GM20431 (cell line): ENCODE results near the gene GSDMA.
"Not testable (repeated sequence)": the region's sequence is repeated elsewhere in the genome, so short reads cannot be mapped to it uniquely, and the experiment has no call there.

Source experiments
- in situ Hi-C: fragments of 300-500 bp; cut with MseI, MboI; formaldehyde crosslinking; loops from one replicate; pipeline ENCODE4 v1.15.0; 2020; ENCODE audit warnings: low sequenced_read_pairs; ENCODE audit not compliant: unreplicated experiment

Gene GSDMA

DNA sequence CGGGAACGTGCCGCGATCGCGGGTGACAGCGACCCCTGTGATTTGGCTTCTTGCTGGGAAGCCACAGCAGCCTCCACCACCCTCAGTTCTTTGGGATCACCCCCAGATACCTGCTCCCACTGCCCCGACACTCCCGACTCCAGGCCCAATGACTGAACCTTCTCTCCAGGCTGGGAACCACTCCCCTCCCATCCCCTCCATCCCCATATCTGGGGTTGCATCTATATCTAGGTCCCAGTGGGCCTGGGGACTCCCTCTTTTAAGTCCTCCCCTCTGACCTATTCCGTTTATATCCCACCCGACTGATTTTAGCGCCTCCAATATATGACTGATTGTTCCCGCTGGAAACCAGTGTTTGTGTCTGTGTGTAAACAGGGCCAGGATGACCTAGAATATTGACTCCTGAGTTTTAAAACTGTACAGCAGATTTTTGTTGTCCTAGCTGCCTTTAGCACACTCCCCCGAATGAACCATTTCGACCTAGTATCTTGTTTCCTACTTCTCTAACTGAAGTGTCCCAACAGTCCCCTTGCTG, 18.5 kb downstream of the GSDMA start:
- in situ Hi-C loops: no loop called here

DNA sequence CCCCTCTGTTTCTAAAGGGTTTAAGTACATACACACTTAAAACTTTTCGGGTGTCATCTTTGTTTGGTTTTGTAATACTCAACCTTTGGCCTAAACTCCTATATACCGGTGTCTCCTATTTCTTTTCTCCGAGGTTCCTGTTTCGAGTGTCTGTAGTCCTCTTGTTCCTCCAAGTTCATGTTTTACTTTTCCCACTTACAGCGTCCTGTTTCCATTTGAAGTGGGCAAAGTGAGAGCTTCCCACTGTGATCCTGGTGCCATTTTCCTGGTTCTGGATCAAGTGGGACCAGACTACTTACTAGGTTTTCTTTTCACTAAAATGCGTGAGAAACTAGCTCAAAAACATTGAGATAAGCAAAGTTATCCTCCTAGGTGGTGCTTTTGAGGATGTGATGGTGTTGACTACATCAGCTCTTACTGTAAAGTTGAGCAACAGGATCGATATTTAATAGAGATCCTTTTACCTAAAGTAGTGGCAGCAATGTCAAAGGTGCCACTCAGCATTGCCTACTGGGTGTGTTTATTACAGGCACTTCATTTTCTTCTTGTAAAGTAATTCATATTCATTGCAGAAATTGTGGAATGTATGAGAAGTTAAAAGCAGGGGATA, 19.1 kb downstream of the GSDMA start:
- in situ Hi-C loops: no loop called here

DNA sequence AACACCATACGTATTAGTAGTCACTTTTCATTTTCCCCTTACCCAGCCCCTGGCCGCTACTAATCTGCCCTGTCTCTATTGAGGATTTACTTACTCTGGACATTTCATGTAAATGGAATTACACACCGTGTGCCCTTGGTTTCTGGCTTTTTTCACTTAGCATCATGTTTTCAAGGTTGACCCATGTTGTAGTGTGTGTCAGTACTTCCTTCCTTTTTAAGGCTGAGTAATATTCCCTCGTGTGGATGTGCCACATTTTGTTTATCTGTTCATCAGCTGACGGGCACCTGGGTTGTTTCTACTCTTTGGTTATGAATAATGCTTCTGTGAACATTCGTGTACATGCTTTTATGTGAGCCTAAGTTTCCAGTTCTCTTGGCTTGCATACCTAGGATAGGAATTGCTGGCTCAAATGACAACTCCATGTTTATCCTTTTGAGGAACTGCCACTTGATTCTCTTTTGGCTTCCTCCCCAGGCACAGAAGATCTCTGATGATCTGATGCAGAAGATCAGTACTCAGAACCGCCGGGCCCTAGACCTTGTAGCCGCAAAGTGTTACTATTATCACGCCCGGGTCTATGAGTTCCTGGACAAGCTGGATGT, 25.5 kb downstream of the GSDMA start:
- in situ Hi-C loops: no loop called here

DNA sequence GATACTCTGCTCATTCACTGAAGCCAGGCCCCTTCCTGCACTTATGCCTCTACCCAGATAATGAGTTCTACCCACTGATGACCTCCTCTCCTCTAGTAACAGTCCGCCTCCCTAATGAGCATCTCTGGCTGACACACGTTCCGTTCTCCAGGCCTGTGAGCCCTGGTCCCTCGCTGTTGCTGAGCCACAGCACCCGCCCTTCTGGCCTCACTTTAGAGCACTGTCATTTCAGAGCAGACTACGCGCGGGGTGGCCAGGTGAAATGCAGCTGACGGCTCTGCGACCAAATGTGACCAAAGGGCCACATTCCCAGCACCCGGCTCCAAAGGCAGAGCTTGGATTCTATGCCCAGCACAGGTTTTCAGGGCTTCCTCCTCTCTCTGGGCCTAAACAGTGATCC, 31.6 kb downstream of the GSDMA start:
- in situ Hi-C loops: no loop called here

DNA sequence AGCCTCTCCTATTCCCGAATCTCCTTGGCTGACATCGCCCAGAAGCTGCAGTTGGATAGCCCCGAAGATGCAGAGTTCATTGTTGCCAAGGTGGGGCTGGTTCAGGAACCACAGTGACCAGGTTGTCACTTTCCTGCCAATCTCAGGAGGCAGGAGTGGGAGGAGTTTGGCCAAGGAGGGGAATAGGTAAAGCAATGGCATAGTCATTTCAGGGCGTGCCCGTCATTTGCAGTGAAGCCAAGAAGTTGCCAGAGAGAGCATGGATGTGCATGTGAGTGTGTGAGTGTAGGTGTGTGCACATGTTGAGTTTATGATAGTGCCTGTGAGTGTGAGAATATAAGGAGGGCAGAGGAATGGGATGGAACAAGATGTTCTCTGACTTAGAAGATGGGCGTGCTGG, 32.6 kb downstream of the GSDMA start:
- in situ Hi-C loops: no loop called here

DNA sequence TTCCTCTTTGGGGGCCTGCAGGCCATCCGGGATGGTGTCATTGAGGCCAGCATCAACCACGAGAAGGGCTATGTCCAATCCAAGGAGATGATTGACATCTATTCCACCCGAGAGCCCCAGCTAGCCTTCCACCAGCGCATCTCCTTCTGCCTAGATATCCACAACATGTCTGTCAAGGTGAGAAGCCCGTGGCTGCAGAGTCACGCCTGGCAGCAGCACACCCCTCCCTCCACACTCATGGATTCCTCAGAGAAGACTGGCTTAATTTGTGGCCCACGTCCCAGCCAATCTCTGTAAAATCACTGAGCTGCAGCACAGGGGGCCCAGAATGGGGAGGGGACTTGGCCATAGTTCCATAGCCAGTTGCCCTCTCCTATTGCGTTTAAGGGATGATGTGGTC, 33.4 kb downstream of the GSDMA start:
- in situ Hi-C loops: no loop called here

DNA sequence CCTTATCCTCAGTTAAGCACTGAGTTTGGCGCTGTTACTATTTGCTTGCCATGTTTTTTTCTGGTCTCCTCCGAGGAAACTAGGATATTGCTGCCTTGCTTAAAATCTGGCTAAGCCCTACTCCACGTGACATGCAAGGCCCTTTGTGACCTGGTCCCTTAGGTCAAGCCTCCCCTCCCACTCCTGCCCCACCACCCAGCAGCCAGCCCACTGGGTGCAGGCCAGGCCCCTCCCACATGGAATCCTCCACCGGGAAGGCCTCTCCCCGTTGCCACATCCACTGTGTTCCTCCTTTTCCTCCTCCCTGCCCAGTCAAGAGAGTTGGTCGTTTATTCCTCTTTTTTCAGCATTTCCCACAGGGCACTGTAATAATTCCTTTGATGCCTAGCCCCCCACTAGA, 34.0 kb downstream of the GSDMA start:
- in situ Hi-C loops: no loop called here

DNA sequence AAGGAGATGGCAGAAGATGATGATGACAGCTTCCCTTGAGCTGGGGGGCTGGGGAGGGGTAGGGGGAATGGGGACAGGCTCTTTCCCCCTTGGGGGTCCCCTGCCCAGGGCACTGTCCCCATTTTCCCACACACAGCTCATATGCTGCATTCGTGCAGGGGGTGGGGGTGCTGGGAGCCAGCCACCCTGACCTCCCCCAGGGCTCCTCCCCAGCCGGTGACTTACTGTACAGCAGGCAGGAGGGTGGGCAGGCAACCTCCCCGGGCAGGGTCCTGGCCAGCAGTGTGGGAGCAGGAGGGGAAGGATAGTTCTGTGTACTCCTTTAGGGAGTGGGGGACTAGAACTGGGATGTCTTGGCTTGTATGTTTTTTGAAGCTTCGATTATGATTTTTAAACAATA, 34.7 kb downstream of the GSDMA start:
- in situ Hi-C loops: no loop called here

DNA sequence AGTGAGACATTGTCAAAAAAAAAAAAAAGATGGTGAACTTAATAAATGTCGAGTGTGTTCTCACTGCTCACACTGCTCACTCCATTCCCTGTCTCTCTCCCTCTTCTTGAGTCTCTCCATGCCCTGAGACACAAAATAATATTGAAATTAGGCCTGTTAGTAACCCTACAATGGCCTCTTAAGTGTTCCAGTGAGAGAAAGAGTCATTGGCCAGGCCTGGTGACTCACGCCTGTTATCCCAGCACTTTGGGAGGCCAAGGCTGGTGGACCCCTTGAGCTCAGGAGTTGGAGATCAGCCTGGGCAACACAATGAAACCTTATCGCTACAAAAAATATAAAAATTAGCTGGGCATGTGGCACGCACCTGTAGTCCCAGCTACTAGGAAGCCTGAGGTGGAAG, 36.3 kb downstream of the GSDMA start:
- in situ Hi-C loops: no loop called here

DNA sequence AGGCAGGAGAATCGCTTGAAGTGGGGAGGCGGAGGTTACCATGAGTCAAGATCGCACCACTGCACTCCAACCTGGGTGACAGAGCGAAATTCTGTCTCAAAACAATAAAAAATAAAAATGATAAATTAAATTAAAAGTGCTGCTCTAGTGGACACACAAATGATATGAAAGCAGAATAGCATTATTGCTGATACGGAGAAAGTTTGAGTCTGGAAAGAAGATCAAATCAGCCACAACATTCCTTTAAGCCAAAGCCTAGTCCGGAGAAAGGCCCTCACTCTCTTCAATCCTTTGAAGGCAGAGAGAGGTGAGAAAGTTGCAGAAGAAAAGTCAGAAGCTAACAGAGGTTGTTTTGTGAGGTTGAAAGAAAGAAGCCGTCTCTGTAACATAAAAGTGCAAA, 37.4 kb downstream of the GSDMA start:
- in situ Hi-C loops: no loop called here

DNA sequence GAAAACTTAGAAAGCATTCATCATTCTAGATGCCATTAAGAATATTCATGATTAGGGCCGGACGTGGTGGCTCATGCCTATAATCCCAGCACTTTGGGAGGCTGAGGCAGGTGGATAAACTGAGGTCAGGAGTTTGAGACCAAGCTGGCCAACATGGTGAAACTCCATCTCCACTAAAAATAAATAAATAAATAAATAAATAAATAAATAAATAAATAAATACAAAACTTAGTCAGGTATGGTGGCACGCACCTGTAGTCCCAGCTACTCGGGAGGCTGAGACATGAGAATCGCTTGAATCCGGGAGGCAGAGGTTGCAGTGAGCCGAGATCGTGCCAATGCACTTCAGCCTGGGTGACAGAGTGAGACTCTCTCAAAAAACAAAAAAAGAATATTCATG, 38.5 kb downstream of the GSDMA start:
- in situ Hi-C loops: not testable (repeated sequence)

DNA sequence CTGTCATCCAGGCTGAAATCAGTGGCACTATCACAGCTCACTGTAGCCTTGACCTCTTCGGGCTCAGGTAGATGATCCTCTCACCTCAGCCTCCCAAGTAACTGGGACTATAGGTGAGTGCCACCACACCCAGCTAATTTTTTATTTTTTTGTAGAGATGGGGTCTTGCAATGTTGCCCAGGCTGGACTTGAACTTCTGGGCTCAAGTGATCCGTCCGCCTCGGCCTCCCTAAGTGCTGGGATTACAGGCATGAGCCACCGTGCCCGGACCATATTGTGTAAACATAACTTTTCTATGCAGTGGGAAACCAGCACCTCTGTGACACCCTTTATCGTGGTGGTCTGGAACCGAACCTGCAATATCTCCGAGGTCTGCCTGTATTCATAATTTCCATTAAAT, 41.3 kb downstream of the GSDMA start:
- in situ Hi-C loops: no loop called here

DNA sequence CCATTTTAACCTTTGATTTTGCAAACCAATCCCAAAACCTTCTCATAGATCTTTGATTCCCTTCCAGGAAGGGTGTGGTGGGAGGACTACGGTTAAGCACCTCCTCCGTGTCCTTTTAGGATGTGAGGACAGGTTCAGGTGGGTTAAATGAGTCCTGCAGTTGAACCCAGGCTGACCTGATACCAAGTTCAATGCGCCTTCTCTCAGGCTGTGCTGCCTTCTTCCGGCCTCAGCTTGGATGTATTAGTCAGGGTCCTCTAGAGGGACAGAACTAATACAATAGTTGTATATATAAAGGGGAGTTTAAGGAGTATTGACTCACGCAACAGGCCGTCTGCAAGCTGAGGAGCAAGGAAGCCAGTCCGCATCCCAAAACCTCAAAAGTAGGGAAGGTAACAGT, 41.9 kb downstream of the GSDMA start:
- in situ Hi-C loops: no loop called here

DNA sequence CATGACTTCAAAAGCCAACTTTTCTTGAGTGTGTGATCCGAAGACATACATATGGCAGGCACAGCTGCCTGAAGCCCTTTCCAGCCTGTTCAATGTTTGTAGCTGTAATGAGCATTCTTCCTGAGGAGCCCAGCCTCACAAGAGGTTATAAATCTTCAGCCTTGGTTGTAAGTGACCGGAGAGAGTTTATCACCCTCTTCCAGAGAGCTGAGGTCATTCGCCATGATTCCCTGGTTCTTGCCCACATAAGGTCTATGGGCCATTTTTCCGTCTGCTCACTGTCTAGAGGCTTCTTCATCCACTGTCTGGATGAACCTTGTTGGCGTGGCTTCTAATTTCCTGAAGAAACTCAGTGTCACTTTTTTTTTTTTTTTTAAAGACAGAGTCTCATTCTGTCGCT, 42.7 kb downstream of the GSDMA start:
- in situ Hi-C loops: no loop called here

DNA sequence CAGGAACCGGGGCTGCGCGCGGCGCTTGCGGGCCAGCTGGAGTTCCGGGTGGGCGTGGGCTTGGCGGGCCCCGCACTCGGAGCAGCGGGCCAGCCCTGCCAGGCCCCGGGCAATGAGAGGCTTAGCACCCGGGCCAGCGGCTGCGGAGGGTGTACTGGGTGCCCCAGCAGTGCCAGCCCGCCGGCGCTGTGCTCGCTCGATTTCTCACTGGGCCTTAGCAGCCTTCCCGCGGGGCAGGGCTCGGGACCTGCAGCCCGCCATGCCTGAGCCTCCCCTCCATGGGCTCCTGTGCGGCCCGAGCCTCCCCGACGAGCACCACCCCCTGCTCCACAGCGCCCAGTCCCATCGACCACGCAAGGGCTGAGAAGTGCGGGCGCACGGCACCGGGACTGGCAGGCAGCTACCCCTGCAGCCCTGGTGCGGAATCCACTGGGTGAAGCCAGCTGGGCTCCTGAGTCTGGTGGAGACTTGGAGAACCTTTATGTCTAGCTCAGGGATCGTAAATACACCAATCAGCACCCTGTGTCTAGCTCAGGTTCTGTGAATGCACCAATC, 48.2 kb downstream of the GSDMA start:
- in situ Hi-C loops: not testable (repeated sequence)

DNA sequence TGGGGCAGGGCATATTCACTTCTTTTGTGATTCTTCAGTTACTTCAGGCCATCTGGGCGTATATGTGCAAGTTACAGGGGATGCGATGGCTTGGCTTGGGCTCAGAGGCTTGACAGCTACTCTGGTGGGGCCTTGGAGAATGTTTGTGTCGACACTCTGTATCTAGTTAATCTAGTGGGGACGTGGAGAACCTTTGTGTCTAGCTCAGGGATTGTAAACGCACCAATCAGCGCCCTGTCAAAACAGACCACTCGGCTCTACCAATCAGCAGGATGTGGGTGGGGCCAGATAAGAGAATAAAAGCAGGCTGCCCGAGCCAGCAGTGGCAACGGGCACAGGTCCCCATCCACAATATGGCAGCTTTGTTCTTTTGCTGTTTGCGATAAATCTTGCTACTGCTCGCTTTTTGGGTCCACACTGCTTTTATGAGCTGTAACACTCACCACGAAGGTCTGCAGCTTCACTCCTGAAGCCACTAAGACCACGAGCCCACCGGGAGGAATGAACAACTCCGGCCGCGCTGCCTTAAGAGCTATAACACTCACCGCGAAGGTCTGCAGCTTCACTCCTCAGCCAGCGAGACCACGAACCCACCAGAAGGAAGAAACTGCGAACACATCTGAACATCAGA, 49.3 kb downstream of the GSDMA start:
- in situ Hi-C loops: not testable (repeated sequence)

DNA sequence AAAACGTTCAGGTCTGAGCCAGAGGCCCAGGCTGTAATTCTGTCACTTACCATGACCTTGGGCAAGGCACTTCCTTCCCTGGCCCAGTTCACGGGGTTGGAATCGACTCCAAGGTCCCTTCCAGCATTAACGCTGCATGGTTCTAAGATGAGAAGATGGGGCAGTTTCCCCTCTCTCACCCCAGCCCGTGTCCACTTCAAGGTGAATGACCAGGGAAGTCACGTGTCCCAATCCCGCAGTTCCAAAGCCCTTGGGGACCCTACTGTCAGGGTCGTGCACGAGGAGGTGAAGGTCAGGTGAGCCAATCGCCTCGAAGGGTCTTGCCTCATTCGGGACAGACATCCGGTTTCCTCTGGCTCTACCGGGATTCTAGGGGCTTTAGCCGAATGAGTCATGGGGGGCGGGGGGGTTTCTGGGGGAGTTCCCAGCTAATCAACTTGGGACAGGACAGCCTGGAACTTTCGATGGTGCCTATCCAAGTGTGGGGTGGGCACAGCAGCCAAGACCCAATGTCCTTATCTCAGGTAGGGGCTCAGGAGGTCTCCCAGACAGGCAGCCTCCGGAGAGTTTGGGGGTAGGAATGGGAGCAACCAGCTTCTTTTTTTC, 51.7 kb downstream of the GSDMA start:
- in situ Hi-C loops: no loop called here

DNA sequence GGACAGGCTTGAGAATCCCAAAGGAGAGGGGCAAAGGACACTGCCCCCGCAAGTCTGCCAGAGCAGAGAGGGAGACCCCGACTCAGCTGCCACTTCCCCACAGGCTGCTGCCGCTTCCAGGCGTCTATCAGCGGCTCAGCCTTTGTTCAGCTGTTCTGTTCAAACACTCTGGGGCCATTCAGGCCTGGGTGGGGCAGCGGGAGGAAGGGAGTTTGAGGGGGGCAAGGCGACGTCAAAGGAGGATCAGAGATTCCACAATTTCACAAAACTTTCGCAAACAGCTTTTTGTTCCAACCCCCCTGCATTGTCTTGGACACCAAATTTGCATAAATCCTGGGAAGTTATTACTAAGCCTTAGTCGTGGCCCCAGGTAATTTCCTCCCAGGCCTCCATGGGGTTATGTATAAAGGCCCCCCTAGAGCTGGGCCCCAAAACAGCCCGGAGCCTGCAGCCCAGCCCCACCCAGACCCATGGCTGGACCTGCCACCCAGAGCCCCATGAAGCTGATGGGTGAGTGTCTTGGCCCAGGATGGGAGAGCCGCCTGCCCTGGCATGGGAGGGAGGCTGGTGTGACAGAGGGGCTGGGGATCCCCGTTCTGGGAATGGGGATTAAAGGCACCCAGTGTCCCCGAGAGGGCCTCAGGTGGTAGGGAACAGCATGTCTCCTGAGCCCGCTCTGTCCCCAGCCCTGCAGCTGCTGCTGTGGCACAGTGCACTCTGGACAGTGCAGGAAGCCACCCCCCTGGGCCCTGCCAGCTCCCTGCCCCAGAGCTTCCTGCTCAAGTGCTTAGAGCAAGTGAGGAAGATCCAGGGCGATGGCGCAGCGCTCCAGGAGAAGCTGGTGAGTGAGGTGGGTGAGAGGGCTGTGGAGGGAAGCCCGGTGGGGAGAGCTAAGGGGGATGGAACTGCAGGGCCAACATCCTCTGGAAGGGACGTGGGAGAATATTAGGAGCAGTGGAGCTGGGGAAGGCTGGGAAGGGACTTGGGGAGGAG, 52.5 kb downstream of the GSDMA start, which contains the start of gene CSF3:
Gene CSF3, plus strand, starts transcription at position 436 of the 993 bp plus-strand sequence. Its CDS starts 35 bp downstream, at position 471.
- in situ Hi-C loops: no loop called here
